Muscle layer of duodenum (tissue), 2 donors: ENCODE data around the gene PRKAB1.
"Not testable (repeated sequence)": the region's sequence is repeated elsewhere in the genome, so short reads cannot be mapped to it uniquely, and the experiment has no call there.

Source experiments
- H3K27ac ChIP-seq: one replicate; pipeline ENCODE4 v1.7.0; 2013; ENCODE audit warnings: mild to moderate bottlenecking, low read length
- H3K27me3 ChIP-seq: one replicate; pipeline ENCODE4 v1.7.0; 2013; ENCODE audit warnings: low read depth, mild to moderate bottlenecking, control low read depth, low read length
- H3K36me3 ChIP-seq, 2 donors: one replicate each; pipeline ENCODE4 v1.7.0; 2013; ENCODE audit warnings: low read length in 2 of 2, control low read depth in 1 of 2, mild to moderate bottlenecking in 1 of 2; ENCODE audit not compliant: insufficient read depth in 2 of 2, control insufficient read depth in 1 of 2
- H3K4me1 ChIP-seq, 2 donors: one replicate each; pipeline ENCODE4 v1.7.0; 2013; ENCODE audit warnings: low read length in 2 of 2, mild to moderate bottlenecking in 2 of 2, control low read depth in 1 of 2, moderate library complexity in 1 of 2; ENCODE audit not compliant: insufficient read depth in 2 of 2, control insufficient read depth in 1 of 2
- H3K4me3 ChIP-seq, 2 donors: one replicate each; pipeline ENCODE4 v1.7.0; 2013; ENCODE audit warnings: low read length in 2 of 2, low read depth in 1 of 2, mild to moderate bottlenecking in 1 of 2
- H3K9me3 ChIP-seq, 2 donors: one replicate each; pipeline ENCODE4 v1.7.0; 2013; ENCODE audit warnings: low read length in 2 of 2, control low read depth in 1 of 2, mild to moderate bottlenecking in 1 of 2; ENCODE audit not compliant: control insufficient read depth in 1 of 2
- donor health status: healthy.

The PRKAB1 gene

GRCh38 chr12:119634743-119635142 is 33.2 kb upstream of the PRKAB1 start:
- no peaks in the 10 kb centered on the region for H3K4me1 ChIP-seq
- H3K4me3 ChIP-seq = no peak overlapping the region
- no peaks in the 10 kb centered on the region for H3K9me3 ChIP-seq
- H3K27me3 ChIP-seq = no peaks in the 10 kb centered on the region
- H3K27ac ChIP-seq = no peak overlapping the region
- H3K36me3 ChIP-seq = no peaks in the 10 kb centered on the region

- no peaks in the 10 kb centered on the region for H3K36me3 ChIP-seq
- no peaks in the 10 kb centered on the region for H3K9me3 ChIP-seq
- H3K4me1 ChIP-seq = no peaks in the 10 kb centered on the region
- no peak overlapping the region for H3K27ac ChIP-seq
- H3K4me3 ChIP-seq = no peak overlapping the region
- no peaks in the 10 kb centered on the region for H3K27me3 ChIP-seq
Observed at GRCh38 chr12:119642986-119643385, 24.9 kb upstream of the PRKAB1 start.

GRCh38 chr12:119644930-119645329 is 23.0 kb upstream of the PRKAB1 start:
- H3K9me3 ChIP-seq = no peaks in the 10 kb centered on the region
- H3K27me3 ChIP-seq = no peaks in the 10 kb centered on the region
- H3K4me1 ChIP-seq = no peaks in the 10 kb centered on the region
- no peaks in the 10 kb centered on the region for H3K36me3 ChIP-seq
- no peak overlapping the region for H3K4me3 ChIP-seq
- H3K27ac ChIP-seq = no peak overlapping the region

GRCh38 chr12:119645535-119646059 is 22.3 kb upstream of the PRKAB1 start:
- no peaks in the 10 kb centered on the region for H3K4me1 ChIP-seq
- H3K27ac ChIP-seq = no peak overlapping the region
- no peaks in the 10 kb centered on the region for H3K36me3 ChIP-seq
- H3K9me3 ChIP-seq = no peaks in the 10 kb centered on the region
- no peak overlapping the region for H3K4me3 ChIP-seq
- no peaks in the 10 kb centered on the region for H3K27me3 ChIP-seq

GRCh38 chr12:119649202-119649808 is 18.6 kb upstream of the PRKAB1 start:
- Histone ChIP-seq H3K9me3 (peaks cover 0 to 12% of the 10 kb centered on the region in 2 donors), H3K36me3 (no peaks in the 10 kb centered on the region), H3K4me3 (no peak overlapping the region), H3K4me1 (no peaks in the 10 kb centered on the region), H3K27ac (no peak overlapping the region), H3K27me3 (no peaks in the 10 kb centered on the region)

- Histone ChIP-seq H3K9me3 (peaks cover 0 to 16% of the 10 kb centered on the region in 2 donors), H3K27me3 (no peaks in the 10 kb centered on the region), H3K4me1 (no peaks in the 10 kb centered on the region), H3K36me3 (no peaks in the 10 kb centered on the region), H3K27ac (no peak overlapping the region), H3K4me3 (no peak overlapping the region)
Observed at GRCh38 chr12:119652665-119653064, 15.3 kb upstream of the PRKAB1 start.

GRCh38 chr12:119657001-119657400 is 10.9 kb upstream of the PRKAB1 start:
- H3K4me1 ChIP-seq, H3K27me3 ChIP-seq, H3K27ac ChIP-seq, H3K4me3 ChIP-seq, H3K36me3 ChIP-seq: not testable (repeated sequence)
- H3K9me3 ChIP-seq = peaks cover 0 to 16% of the 10 kb centered on the region in 2 donors

GRCh38 chr12:119658166-119658565 is 9.8 kb upstream of the PRKAB1 start:
- H3K4me1 ChIP-seq, H3K36me3 ChIP-seq, H3K9me3 ChIP-seq, H3K4me3 ChIP-seq, H3K27me3 ChIP-seq, H3K27ac ChIP-seq: not testable (repeated sequence)

- Histone ChIP-seq H3K27me3 (no peaks in the 10 kb centered on the region), H3K4me3 (no peak overlapping the region), H3K4me1 (no peaks in the 10 kb centered on the region), H3K36me3 (no peaks in the 10 kb centered on the region), H3K27ac (no peak overlapping the region), H3K9me3 (peaks cover 0 to 3% of the 10 kb centered on the region in 2 donors)
Observed at GRCh38 chr12:119659289-119659897, 8.5 kb upstream of the PRKAB1 start.

- no peaks in the 10 kb centered on the region for H3K36me3 ChIP-seq
- H3K9me3 ChIP-seq = no peaks in the 10 kb centered on the region
- H3K4me3 ChIP-seq = no peak overlapping the region
- no peaks in the 10 kb centered on the region for H3K27me3 ChIP-seq
- H3K27ac ChIP-seq = no peak overlapping the region
- H3K4me1 ChIP-seq = no peaks in the 10 kb centered on the region
Observed at GRCh38 chr12:119660076-119660475, 7.9 kb upstream of the PRKAB1 start.

GRCh38 chr12:119661882-119662281 is 6.1 kb upstream of the PRKAB1 start:
- no peak overlapping the region for H3K4me3 ChIP-seq
- no peaks in the 10 kb centered on the region for H3K27me3 ChIP-seq
- peaks cover 2 to 3% of the 10 kb centered on the region in 2 donors for H3K4me1 ChIP-seq
- H3K27ac ChIP-seq = no peak overlapping the region
- H3K9me3 ChIP-seq = no peaks in the 10 kb centered on the region
- no peaks in the 10 kb centered on the region for H3K36me3 ChIP-seq

- Histone ChIP-seq H3K4me3 (no peak overlapping the region), H3K9me3 (no peaks in the 10 kb centered on the region), H3K27me3 (no peaks in the 10 kb centered on the region)
Observed at GRCh38 chr12:119664642-119665041, 3.3 kb upstream of the PRKAB1 start.

More at GRCh38 chr12:119664642-119665041, 3.3 kb upstream of the PRKAB1 start:
- peaks cover 7 to 19% of the 10 kb centered on the region in 2 donors for H3K4me1 ChIP-seq
- no peaks in the 10 kb centered on the region for H3K36me3 ChIP-seq
- no peak overlapping the region for H3K27ac ChIP-seq
